H1 (cell line): ENCODE results near the gene MINDY3. TPM values are rescaled to one million over a fixed set of nuclear protein-coding genes. Genes with fewer than 3 reads are reported as not detected.
"Not testable (repeated sequence)": the region's sequence is repeated elsewhere in the genome, so short reads cannot be mapped to it uniquely, and the experiment has no call there.

Experiments
- CTCF ChIA-PET: fragments of 300-600 bp; sonication (Branson Sonifier 250); formaldehyde crosslinking; loops from one replicate; lab custom pipeline; 2021; ENCODE audit not compliant: partially characterized antibody; lab: Charles Lee
- POLR2A ChIA-PET: fragments of 300-600 bp; sonication (Branson Sonifier 250); formaldehyde crosslinking; loops from one replicate; lab custom pipeline; 2021; ENCODE audit warnings: inconsistent platforms; ENCODE audit not compliant: partially characterized antibody; lab: Charles Lee
- DNase-seq, 2 experiments: peaks; one replicate each; pipeline versions ENCODE4 v3.0.0 to v3.0.0-alpha.2; 2010 to 2022; ENCODE audit warnings: low spot score in 2 of 2, low read depth in 1 of 2, mixed read lengths in 1 of 2
- FAIRE-seq: peaks from 2 replicates; lab custom pipeline; 2011; peaks lifted over from hg19 to GRCh38; lab: Jason Lieb, UNC
- H2AFZ ChIP-seq: 2 replicates; pipeline ENCODE4 v1.8.1; 2012; ENCODE audit warnings: low read length, inconsistent platforms
- H2AK5ac ChIP-seq: 2 replicates; pipeline ENCODE4 v1.6.1; 2013; ENCODE audit warnings: low read depth, low read length
- H2BK120ac ChIP-seq: replicated peaks from 2 replicates; pipeline ENCODE3; 2013; ENCODE audit warnings: low read depth, low read length, inconsistent platforms
- H2BK12ac ChIP-seq: 2 replicates; pipeline ENCODE4 v1.6.1; 2013; ENCODE audit warnings: low read depth, low read length
- H2BK15ac ChIP-seq: 2 replicates; pipeline ENCODE4 v1.6.1; 2013; ENCODE audit warnings: low read length
- H2BK20ac ChIP-seq: 2 replicates; pipeline ENCODE4 v1.6.1; 2013; ENCODE audit warnings: low read length
- H2BK5ac ChIP-seq: 2 replicates; pipeline ENCODE4 v1.6.1; 2013; ENCODE audit warnings: low read depth, low read length
- H3K14ac ChIP-seq: 2 replicates; pipeline ENCODE4 v1.6.1; 2013; ENCODE audit warnings: inconsistent platforms; ENCODE audit not compliant: insufficient read length
- H3K18ac ChIP-seq: 2 replicates; pipeline ENCODE4 v1.6.1; 2013; ENCODE audit warnings: low read length; ENCODE audit errors: extremely low read depth
- H3K23ac ChIP-seq: 2 replicates; pipeline ENCODE4 v1.6.1; 2013; ENCODE audit warnings: inconsistent platforms; ENCODE audit not compliant: insufficient read length
- H3K23me2 ChIP-seq: 2 replicates; pipeline ENCODE4 v1.6.1; 2013; ENCODE audit warnings: low read depth, low read length
- H3K27ac ChIP-seq: 2 replicates; pipeline ENCODE4 v1.6.1; 2011; ENCODE audit warnings: low read depth, low read length, inconsistent platforms
- H3K27me3 ChIP-seq, 4 experiments: replicated peaks in 1 of 4; 1 replicate in 1 of 4; 2 replicates in 3 of 4; pipeline versions ENCODE4 v1.6.1 to v1.8.1; 2011 to 2013; ENCODE audit warnings: low read length in 3 of 4, mild to moderate bottlenecking in 3 of 4, inconsistent platforms in 2 of 4, mixed read lengths in 2 of 4, moderate library complexity in 1 of 4; ENCODE audit not compliant: control insufficient read depth in 3 of 4, insufficient read depth in 3 of 4; ENCODE audit errors: extremely low read depth in 1 of 4
- H3K36me3 ChIP-seq, 4 experiments: 2 replicates each; pipeline versions ENCODE4 v1.6.1 to v1.8.1; 2011 to 2013; ENCODE audit warnings: mild to moderate bottlenecking in 4 of 4, low read length in 3 of 4, moderate library complexity in 2 of 4, control low read depth in 1 of 4, inconsistent platforms in 1 of 4; ENCODE audit not compliant: insufficient read depth in 4 of 4, control insufficient read depth in 2 of 4
- H3K4ac ChIP-seq: replicated peaks from 2 replicates; pipeline ENCODE3; 2013; ENCODE audit warnings: low read length, low read depth, mixed read lengths, inconsistent platforms; ENCODE audit not compliant: insufficient read length
- H3K4me1 ChIP-seq, 4 experiments: replicated peaks in 1 of 4; 1 replicate in 1 of 4; 2 replicates in 3 of 4; pipeline versions ENCODE4 v1.6.1 to v1.8.1; 2011 to 2013; ENCODE audit warnings: low read length in 3 of 4, inconsistent platforms in 2 of 4, mixed read lengths in 1 of 4; ENCODE audit not compliant: insufficient read depth in 4 of 4, control insufficient read depth in 3 of 4
- H3K4me2 ChIP-seq, 2 experiments: 2 replicates each; pipeline versions ENCODE4 v1.6.1 to v1.8.1; 2011 to 2013; ENCODE audit warnings: low read depth in 2 of 2, low read length in 2 of 2, control low read depth in 1 of 2, inconsistent platforms in 1 of 2, mild to moderate bottlenecking in 1 of 2; ENCODE audit not compliant: insufficient read depth in 1 of 2
- H3K4me3 ChIP-seq, 4 experiments: fragments of 200-600, 300-600 bp in 1 of 4; sonication (generic), shearing (Covaris generic), sonication (Bioruptor Twin) in 1 of 4; 2 replicates each; pipeline versions ENCODE4 v1.5.1 to v1.8.1; 2011 to 2016; ENCODE audit warnings: low read length in 4 of 4, low read depth in 3 of 4, control low read depth in 2 of 4, inconsistent platforms in 2 of 4, mild to moderate bottlenecking in 2 of 4, mixed read lengths in 1 of 4, moderate library complexity in 1 of 4; ENCODE audit not compliant: insufficient read depth in 2 of 4; ENCODE audit errors: extremely low read depth in 1 of 4
- H3K56ac ChIP-seq: replicated peaks from 2 replicates; pipeline ENCODE3; 2013; ENCODE audit warnings: low read depth, mild to moderate bottlenecking, mixed read lengths, low read length, inconsistent platforms; ENCODE audit not compliant: insufficient read length
- H3K79me1 ChIP-seq: 2 replicates; pipeline ENCODE4 v1.6.1; 2013; ENCODE audit warnings: low read depth, low read length, control low read depth
- H3K79me2 ChIP-seq, 2 experiments: 2 replicates each; pipeline versions ENCODE4 v1.6.1 to v1.8.1; 2012 to 2013; ENCODE audit warnings: low read length in 2 of 2, mild to moderate bottlenecking in 2 of 2, inconsistent platforms in 1 of 2; ENCODE audit not compliant: insufficient read depth in 2 of 2, control insufficient read depth in 1 of 2
- H3K9ac ChIP-seq, 4 experiments: replicated peaks in 1 of 4; 1 replicate in 1 of 4; 2 replicates in 3 of 4; pipeline versions ENCODE4 v1.6.1 to v1.8.1; 2011 to 2013; ENCODE audit warnings: low read depth in 3 of 4, low read length in 3 of 4, control low read depth in 2 of 4, mild to moderate bottlenecking in 2 of 4, moderate library complexity in 2 of 4, inconsistent platforms in 1 of 4; ENCODE audit errors: extremely low read depth in 1 of 4
- H3K9me3 ChIP-seq, 2 experiments: 2 replicates each; pipeline versions ENCODE4 v1.6.1 to v1.8.1; 2012 to 2013; ENCODE audit warnings: mild to moderate bottlenecking in 2 of 2, moderate library complexity in 2 of 2, control low read depth in 1 of 2, inconsistent platforms in 1 of 2, low read depth in 1 of 2, low read length in 1 of 2, mixed read lengths in 1 of 2; ENCODE audit not compliant: insufficient read depth in 2 of 2
- H4K20me1 ChIP-seq, 2 experiments: replicated peaks in 1 of 2; 2 replicates each; pipeline versions ENCODE3 to v1.8.1; 2011 to 2013; ENCODE audit warnings: inconsistent platforms in 2 of 2, low read length in 2 of 2, mild to moderate bottlenecking in 1 of 2; ENCODE audit not compliant: insufficient read depth in 2 of 2, control insufficient read depth in 1 of 2
- H4K5ac ChIP-seq: 2 replicates; pipeline ENCODE4 v1.6.1; 2013; ENCODE audit warnings: low read length, low read depth, mixed read lengths, inconsistent platforms; ENCODE audit not compliant: insufficient read length
- H4K8ac ChIP-seq: 2 replicates; pipeline ENCODE4 v1.8.0; 2013; ENCODE audit warnings: mild to moderate bottlenecking, moderate library complexity, low read length, inconsistent platforms; ENCODE audit not compliant: insufficient read depth; ENCODE audit errors: extremely low read depth
- H4K91ac ChIP-seq: replicated peaks from 2 replicates; pipeline ENCODE3; 2013; ENCODE audit warnings: low read length, mixed read lengths, inconsistent platforms; ENCODE audit not compliant: insufficient read length
- EP300 ChIP-seq, 2 experiments: IDR thresholded peaks; 1 replicate in 1 of 2; 2 replicates in 1 of 2; pipeline ENCODE4 v1.6.1; 2011 to 2012; ENCODE audit warnings: low read depth in 2 of 2, low read length in 2 of 2, mild to moderate bottlenecking in 2 of 2, borderline replicate concordance in 1 of 2, inconsistent platforms in 1 of 2, moderate library complexity in 1 of 2
- WGBS, 2 experiments: shearing (Covaris generic) in 1 of 2; methylation state at CpG; one replicate each; pipeline versions ENCODE4 v1.1.6 to v1.1.7; 2013 to 2015; ENCODE audit warnings: low lambda C conversion rate in 2 of 2, mixed read lengths in 2 of 2, inconsistent platforms in 1 of 2, low coverage in 1 of 2, missing lambda C conversion rate in 1 of 2; ENCODE audit not compliant: insufficient replicate concordance in 2 of 2, insufficient coverage in 1 of 2, insufficient read length in 1 of 2; ENCODE audit errors: extremely low coverage in 1 of 2, missing lambda C conversion rate in 1 of 2; 5-methylcytosine and 5-hydroxymethylcytosine counted together
- polyA plus RNA-seq, 7 experiments: library from polyadenylated mRNA; depleted of rRNA in 3 of 7; stranded (reverse) in 5 of 7; unstranded in 2 of 7; fragments of >200 nt in 5 of 7; fragments of 200-250 nt in 2 of 7; gene quantifications; 1 replicate in 5 of 7; 2 replicates in 1 of 7; 4 replicates in 1 of 7; pipeline versions ENCODE4 v1.2.1 to v1.2.3, GENCODE V29; 2011 to 2013; ENCODE audit warnings: missing spikeins in 2 of 7, mixed read lengths in 2 of 7
- total RNA-seq: library from RNA; stranded (reverse); fragmentation: NEBNext Ultra II Directional; extraction: Animal tissue kit (Norgen Biotek cat#: 25700); gene quantifications from 2 replicates; pipeline ENCODE4 v1.2.1, GENCODE V29; 2021

Gene MINDY3
- total and polyA plus RNA-seq, 2 of the 8 experiments (the other 6 are each of a cell fraction or from before 2014, with no cell fraction given) = 4.6 to 13.6 TPM

DNA sequence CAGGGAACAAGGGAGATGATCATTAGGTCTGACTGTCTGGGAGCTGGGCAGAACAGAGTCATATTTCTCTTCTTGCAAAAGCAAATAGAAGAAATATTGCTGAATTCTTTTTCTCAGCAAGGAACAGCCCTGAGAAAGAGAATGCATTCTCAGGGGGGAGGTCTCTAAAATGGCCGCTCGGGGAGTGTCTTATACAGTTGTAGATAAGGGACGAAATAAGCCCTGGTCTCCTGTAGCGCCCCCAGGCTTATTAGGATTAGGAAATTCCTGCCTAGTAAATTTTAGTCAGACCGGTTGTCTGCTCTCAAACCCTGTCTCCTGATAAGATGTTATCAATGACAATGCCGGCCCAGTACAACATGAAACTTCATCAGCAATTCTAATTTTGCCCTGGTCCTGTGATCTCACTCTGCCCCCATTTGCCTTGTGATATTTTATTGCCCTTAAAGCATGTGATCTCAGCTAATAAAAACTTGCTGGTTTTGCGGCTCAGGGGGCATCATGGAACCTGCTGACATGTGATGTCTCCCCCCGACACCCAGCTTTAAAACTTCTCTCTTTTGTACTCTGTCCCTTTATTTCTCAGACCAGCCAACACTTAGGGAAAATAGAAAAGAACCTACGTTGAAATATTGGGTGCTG lies 9.8 kb downstream of the MINDY3 start:
- H4K20me1 ChIP-seq, H3K23me2 ChIP-seq, H4K91ac ChIP-seq, H2BK20ac ChIP-seq, H2AK5ac ChIP-seq, H3K9me3 ChIP-seq, H3K79me2 ChIP-seq, H3K4me1 ChIP-seq, DNase-seq, H3K18ac ChIP-seq, H3K9ac ChIP-seq, H3K56ac ChIP-seq, H2BK15ac ChIP-seq, POLR2A ChIA-PET, H3K4ac ChIP-seq, H3K79me1 ChIP-seq, H4K8ac ChIP-seq, FAIRE-seq, H2BK5ac ChIP-seq, H2BK120ac ChIP-seq, H3K27me3 ChIP-seq, H3K4me2 ChIP-seq, H3K23ac ChIP-seq, H4K5ac ChIP-seq: not testable (repeated sequence)
- 93% methylated on average over 9 of the region's 9 CpGs; no CpG with 5 or more reads in 1 of the 2 experiments for whole genome bisulfite sequencing, 2 experiments
- TF ChIP-seq EP300 (IDR thresholded peaks at IDR 0.05; ENCODE audit: borderline replicate concordance in 1 of 2, low read depth in 2 of 2, low read length in 2 of 2) = peak in 1 of 2 experiments; percentile 81; a peak in 1 of 3 replicates
- TF ChIP-seq, all 59 proteins: peak for 1; not testable (repeated sequence) for 58
- H3K4me3 ChIP-seq, H3K27ac ChIP-seq, H2AFZ ChIP-seq, CTCF ChIA-PET, H2BK12ac ChIP-seq, H3K36me3 ChIP-seq, H3K14ac ChIP-seq: not testable (repeated sequence)
